ENCODE results near the gene MRPL32. TPM values are rescaled to one million over a fixed set of nuclear protein-coding genes. Genes with fewer than 3 reads are reported as not detected.

The MRPL32 gene
- total and polyA plus RNA-seq, 2 donors = 48.4 to 56.1 TPM

GRCh38 chr7:42964293-42964692, 32.1 kb downstream of the MRPL32 start:
- H3K36me3 ChIP-seq (ENCODE audit: insufficient read depth) = no peaks in the 10 kb centered on the region
- 67% methylated on average over 2 of the region's 2 CpGs for WGBS
- H3K4me1 ChIP-seq (ENCODE audit: insufficient read depth) = no peaks in the 10 kb centered on the region
- H3K4me3 ChIP-seq (ENCODE audit: low read depth, low read length) = no peak overlapping the region
- DNase-seq (ENCODE audit: extremely low spot score) = no peak
- H3K27ac ChIP-seq (ENCODE audit: low read depth) = no peak overlapping the region

DNA sequence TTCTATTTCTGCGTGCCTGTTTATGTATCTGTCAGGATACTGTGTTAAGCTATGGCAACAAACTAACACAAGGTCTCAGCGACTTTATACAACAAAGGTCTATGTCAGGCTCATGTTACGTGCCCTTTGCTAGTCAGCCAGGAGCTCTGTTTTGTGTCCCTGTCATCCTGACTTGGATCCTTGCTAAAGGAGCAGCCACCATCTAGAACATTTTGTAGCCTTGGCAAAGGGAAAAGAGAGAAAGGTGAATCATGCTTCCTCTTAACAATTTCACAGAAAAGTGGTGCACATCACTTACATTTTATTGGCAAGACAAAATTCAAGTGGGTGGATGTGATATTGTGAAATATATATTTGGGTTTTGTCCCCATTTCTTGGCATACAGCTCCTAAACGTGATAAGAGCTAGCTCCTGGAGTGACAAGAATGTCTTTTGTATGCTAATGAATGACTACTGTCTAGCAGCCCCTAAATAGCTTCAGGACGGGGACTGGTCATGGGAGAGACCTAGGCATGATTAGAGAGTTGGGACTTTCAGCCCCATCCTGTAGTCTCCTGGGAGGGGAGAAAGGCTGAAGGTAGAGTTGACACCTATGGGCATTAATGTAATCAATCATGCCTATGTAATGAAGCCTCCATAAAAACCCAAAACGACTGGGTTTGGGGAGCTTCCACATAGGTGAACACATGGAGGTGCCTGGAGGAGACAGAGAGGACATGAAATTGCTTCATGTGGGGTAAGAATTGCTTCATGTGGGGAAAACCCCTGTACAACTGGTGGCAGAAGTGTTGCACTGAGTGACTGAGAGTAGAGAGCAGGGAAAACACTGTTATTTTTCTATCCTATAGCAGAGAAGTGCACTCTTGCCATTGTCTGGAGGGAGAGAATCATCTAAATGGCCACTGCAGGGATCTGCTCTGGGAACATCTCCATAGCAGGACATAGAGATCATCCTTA, 33.0 kb downstream of the MRPL32 start:
- DNase-seq (ENCODE audit: extremely low spot score) = no peak
- H3K27ac ChIP-seq (ENCODE audit: low read depth) = no peak overlapping the region
- H3K4me1 ChIP-seq (ENCODE audit: insufficient read depth) = no peaks in the 10 kb centered on the region
- H3K36me3 ChIP-seq (ENCODE audit: insufficient read depth) = no peaks in the 10 kb centered on the region
- no peak overlapping the region for H3K4me3 ChIP-seq (ENCODE audit: low read depth, low read length)
- WGBS = 46% methylated on average over 6 of the region's 6 CpGs

DNA sequence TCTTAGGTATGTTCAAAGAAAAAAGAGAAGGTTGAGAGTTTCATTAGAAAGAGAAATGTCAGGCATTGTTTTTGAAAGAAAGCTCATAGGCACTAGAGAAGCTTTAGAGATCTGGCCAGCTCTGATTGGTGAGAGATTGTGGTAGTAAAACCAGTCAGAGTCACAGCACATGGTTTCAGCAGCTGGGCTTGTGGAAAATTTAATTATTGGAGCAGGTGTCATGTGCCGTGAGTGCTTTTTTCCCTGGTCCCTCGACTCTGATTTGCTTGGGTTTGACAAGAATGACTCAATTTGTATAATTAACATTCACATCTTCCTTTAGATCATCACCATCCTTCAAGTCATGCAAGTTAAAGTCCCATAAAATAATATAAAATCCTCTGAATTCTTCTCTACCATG, 35.2 kb downstream of the MRPL32 start:
- 76% methylated on average over 2 of the region's 2 CpGs for WGBS
- DNase-seq (ENCODE audit: extremely low spot score) = no peak
- Histone ChIP-seq H3K4me1 (ENCODE audit: insufficient read depth) (no peaks in the 10 kb centered on the region), H3K27ac (ENCODE audit: low read depth) (no peak overlapping the region), H3K36me3 (ENCODE audit: insufficient read depth) (no peaks in the 10 kb centered on the region), H3K4me3 (ENCODE audit: low read depth, low read length) (no peak overlapping the region)

DNA sequence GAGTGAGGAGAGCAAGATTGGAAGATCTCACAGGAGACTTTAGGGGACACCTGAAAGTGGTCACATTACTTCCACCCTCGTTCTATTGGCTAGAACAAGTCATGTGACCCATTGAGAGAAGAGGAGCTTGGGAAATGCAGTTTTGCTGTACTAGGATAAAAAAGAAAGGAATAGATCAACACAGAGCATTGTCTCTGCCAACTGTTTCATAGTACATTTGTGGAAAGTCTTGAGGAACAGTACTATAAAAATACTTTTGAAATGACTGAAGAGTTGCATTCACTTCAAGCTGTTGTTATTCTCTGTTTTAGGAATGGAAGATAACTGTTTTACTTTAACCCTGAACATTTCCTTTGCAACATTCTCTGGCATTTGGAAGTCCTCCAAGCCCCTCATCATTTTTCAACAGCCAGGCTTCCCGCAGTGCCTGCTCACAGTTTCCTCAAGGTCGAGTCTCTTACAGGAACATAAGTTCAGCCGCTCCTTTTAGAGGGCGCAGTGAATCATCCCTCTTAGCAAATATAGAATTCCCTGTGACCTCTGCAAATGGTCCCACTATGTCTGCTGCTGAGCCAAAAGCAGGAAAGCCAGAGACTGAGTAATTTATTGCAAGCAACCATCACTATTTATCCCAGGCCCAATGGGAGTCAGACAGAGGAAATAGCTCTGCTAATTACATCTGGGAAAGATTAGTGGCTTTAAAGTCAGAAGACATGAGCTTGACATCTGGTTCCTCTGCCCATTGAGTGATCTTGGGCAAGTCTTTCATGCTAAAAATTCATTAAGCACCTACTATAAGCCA, 40.7 kb downstream of the MRPL32 start:
- Histone ChIP-seq H3K27ac (ENCODE audit: low read depth) (no peak overlapping the region), H3K4me1 (ENCODE audit: insufficient read depth) (no peaks in the 10 kb centered on the region), H3K36me3 (ENCODE audit: insufficient read depth) (no peaks in the 10 kb centered on the region), H3K4me3 (ENCODE audit: low read depth, low read length) (no peak overlapping the region)
- peak; percentile 40 for DNase-seq (ENCODE audit: extremely low spot score)
- WGBS = 17% methylated on average over 5 of the region's 5 CpGs

DNA sequence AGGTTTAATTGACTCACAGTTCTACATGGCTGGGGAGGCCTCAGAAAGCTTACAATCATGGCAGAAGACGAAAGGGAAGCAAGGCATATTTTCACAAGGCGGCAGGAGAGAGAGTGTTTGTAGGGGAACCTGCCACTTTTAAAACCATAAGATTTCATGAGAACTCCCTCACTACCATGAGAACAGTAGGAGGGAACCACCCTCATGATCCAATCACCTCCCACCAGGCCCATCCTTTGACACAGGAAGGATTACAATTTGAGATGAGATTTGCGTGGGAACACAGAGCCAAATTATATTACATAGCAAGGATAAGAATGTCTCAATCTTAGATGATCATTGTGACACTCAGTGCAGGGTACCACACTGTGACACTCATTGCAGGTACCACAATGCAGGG, 44.2 kb downstream of the MRPL32 start:
- Histone ChIP-seq H3K4me3 (ENCODE audit: low read depth, low read length) (no peak overlapping the region), H3K4me1 (ENCODE audit: insufficient read depth) (no peaks in the 10 kb centered on the region), H3K36me3 (ENCODE audit: insufficient read depth) (no peaks in the 10 kb centered on the region), H3K27ac (ENCODE audit: low read depth) (no peak overlapping the region)
- no peak for DNase-seq (ENCODE audit: extremely low spot score)
- WGBS = 97% methylated on average over 3 of the region's 3 CpGs

GRCh38 chr7:42978496-42978895, 46.3 kb downstream of the MRPL32 start:
- no peaks in the 10 kb centered on the region for H3K36me3 ChIP-seq (ENCODE audit: insufficient read depth)
- H3K4me1 ChIP-seq (ENCODE audit: insufficient read depth) = no peaks in the 10 kb centered on the region
- DNase-seq (ENCODE audit: extremely low spot score) = no peak
- H3K4me3 ChIP-seq (ENCODE audit: low read depth, low read length) = no peak overlapping the region
- H3K27ac ChIP-seq (ENCODE audit: low read depth) = no peak overlapping the region

GRCh38 chr7:42980084-42980483, 47.9 kb downstream of the MRPL32 start:
- Histone ChIP-seq H3K36me3 (ENCODE audit: insufficient read depth) (no peaks in the 10 kb centered on the region), H3K4me1 (ENCODE audit: insufficient read depth) (no peaks in the 10 kb centered on the region), H3K4me3 (ENCODE audit: low read depth, low read length) (no peak overlapping the region), H3K27ac (ENCODE audit: low read depth) (no peak overlapping the region)
- no peak for DNase-seq (ENCODE audit: extremely low spot score)
- 48% methylated on average over 2 of the region's 2 CpGs for WGBS

DNA sequence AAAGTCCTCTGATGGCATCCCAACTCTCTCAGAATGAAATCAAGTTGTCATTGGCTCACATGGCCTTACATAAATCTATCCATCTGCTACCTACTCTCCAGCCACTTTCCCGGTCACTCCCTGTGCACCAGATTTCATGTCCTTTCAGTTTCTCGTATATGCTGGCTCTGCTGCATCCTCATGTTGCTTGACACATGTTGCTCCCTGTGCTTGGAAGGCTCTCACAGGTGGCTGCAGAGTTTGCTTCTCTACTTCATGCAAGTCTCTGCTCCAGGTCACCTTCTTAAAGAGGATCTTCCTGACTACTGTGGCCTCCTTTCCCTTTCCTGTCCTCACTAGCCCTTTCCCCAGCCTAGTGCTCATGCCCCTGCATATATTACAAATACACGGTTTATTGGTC, 48.3 kb downstream of the MRPL32 start:
- H3K4me3 ChIP-seq (ENCODE audit: low read depth, low read length) = no peak overlapping the region
- 81% methylated on average over 3 of the region's 3 CpGs for WGBS
- DNase-seq (ENCODE audit: extremely low spot score) = no peak
- no peaks in the 10 kb centered on the region for H3K4me1 ChIP-seq (ENCODE audit: insufficient read depth)
- H3K27ac ChIP-seq (ENCODE audit: low read depth) = no peak overlapping the region
- H3K36me3 ChIP-seq (ENCODE audit: insufficient read depth) = no peaks in the 10 kb centered on the region

- DNase-seq (ENCODE audit: extremely low spot score) = no peak
- no peak overlapping the region for H3K27ac ChIP-seq (ENCODE audit: low read depth)
- H3K36me3 ChIP-seq (ENCODE audit: insufficient read depth) = no peaks in the 10 kb centered on the region
- H3K4me1 ChIP-seq (ENCODE audit: insufficient read depth) = no peaks in the 10 kb centered on the region
- WGBS = 84% methylated on average over 1 of the region's 1 CpG
- H3K4me3 ChIP-seq (ENCODE audit: low read depth, low read length) = no peak overlapping the region
These were observed 49.4 kb downstream of the MRPL32 start for GRCh38 chr7:42981601-42982000.

DNA sequence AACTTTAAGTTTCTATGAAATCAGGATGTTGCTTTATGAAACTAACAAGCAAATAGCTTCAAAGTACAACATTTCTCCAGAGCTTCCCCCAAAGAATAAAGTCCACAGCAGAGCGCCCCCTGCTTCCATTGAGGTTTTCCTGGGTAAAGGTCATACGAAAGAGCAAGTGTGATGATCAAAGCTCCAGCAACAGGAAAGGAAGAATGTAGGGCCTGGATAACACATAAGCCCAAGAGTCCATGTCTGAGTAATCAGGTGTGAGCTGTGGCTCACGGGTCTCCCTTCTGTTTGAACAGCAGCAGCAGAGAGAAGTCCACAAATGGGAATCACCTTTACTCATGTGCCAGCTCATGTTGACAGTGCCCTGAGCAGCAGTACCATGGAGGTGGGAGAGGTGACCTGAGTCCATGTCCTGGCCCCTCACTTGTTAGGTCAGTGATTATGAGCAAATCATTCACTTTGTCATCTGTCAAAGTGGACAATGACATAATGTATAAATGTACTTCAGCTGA, 50.5 kb downstream of the MRPL32 start:
- DNase-seq (ENCODE audit: extremely low spot score) = no peak
- H3K4me3 ChIP-seq (ENCODE audit: low read depth, low read length) = no peak overlapping the region
- H3K27ac ChIP-seq (ENCODE audit: low read depth) = no peak overlapping the region
- no peaks in the 10 kb centered on the region for H3K36me3 ChIP-seq (ENCODE audit: insufficient read depth)
- H3K4me1 ChIP-seq (ENCODE audit: insufficient read depth) = no peaks in the 10 kb centered on the region
- WGBS = 79% methylated on average over 3 of the region's 3 CpGs

GRCh38 chr7:42984137-42984536, 52.0 kb downstream of the MRPL32 start:
- Histone ChIP-seq H3K4me1 (ENCODE audit: insufficient read depth) (no peaks in the 10 kb centered on the region), H3K36me3 (ENCODE audit: insufficient read depth) (no peaks in the 10 kb centered on the region), H3K4me3 (ENCODE audit: low read depth, low read length) (no peak overlapping the region), H3K27ac (ENCODE audit: low read depth) (no peak overlapping the region)
- WGBS = 91% methylated on average over 1 of the region's 1 CpG
- no peak for DNase-seq (ENCODE audit: extremely low spot score)

DNA sequence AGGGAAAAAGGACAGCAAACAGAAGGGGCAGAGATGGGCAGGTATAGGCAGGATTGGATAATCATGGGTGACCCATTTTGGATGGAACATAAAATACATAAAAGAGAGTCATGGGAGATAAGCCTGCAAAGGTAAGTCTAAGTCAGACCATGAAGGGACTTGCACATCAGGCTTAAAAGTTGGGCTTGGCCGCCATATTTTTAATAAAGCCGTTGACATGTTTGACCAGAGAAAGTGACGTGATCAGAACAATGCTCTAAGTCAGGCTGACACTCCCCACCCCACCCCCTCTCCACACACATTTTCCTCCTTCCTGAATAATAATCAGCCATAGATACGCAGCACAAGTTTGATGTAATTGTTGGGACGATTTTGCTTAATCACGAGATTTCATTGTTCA, 54.0 kb downstream of the MRPL32 start:
- H3K36me3 ChIP-seq (ENCODE audit: insufficient read depth) = no peaks in the 10 kb centered on the region
- H3K4me1 ChIP-seq (ENCODE audit: insufficient read depth) = no peaks in the 10 kb centered on the region
- no peak overlapping the region for H3K27ac ChIP-seq (ENCODE audit: low read depth)
- no peak overlapping the region for H3K4me3 ChIP-seq (ENCODE audit: low read depth, low read length)
- DNase-seq (ENCODE audit: extremely low spot score) = no peak
- WGBS = 91% methylated on average over 6 of the region's 6 CpGs

DNA sequence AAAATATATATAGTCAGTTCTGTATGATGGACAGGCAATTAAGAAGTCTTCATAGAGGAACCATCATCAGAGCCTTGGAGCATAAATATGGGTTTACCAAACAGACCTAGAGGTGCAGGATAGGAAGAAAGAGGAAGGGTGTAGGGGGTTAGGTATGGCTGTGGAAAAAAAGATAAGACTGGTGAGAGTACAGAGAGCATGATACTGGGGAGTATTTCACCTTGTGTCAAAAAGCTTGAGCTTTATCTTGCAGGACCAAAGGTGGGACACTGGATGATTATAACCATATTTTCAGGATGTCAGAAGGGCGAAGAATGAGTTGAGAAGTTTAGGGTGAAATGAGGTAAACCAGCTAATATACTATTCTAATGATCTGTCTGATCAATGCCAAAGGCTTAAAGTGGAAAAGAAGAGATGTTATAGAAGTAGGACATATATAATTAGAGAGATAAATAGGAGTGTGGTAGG, 54.6 kb downstream of the MRPL32 start:
- WGBS = 82% methylated on average over 1 of the region's 1 CpG
- no peak overlapping the region for H3K27ac ChIP-seq (ENCODE audit: low read depth)
- no peaks in the 10 kb centered on the region for H3K36me3 ChIP-seq (ENCODE audit: insufficient read depth)
- no peak overlapping the region for H3K4me3 ChIP-seq (ENCODE audit: low read depth, low read length)
- no peak for DNase-seq (ENCODE audit: extremely low spot score)
- H3K4me1 ChIP-seq (ENCODE audit: insufficient read depth) = no peaks in the 10 kb centered on the region

Measured in urinary bladder (tissue), 4 donors.